SU-DHL-6 (cell line): ENCODE measurements around the gene IRF9.

Experiments used
- H2AFZ ChIP-seq: fragments of 200-600 bp; sonication (generic); 2 replicates; pipeline ENCODE4 v1.6.1; 2014; ENCODE audit warnings: low read depth, mild to moderate bottlenecking, moderate library complexity, mixed read lengths, antibody characterized with exemption, low read length; ENCODE audit not compliant: severe bottlenecking
- H3F3A ChIP-seq: fragments of 200-600 bp; shearing (Covaris generic); 2 replicates; pipeline ENCODE4 v1.6.0; 2016; ENCODE audit warnings: antibody characterized with exemption, mild to moderate bottlenecking; ENCODE audit not compliant: insufficient read depth
- H3K27ac ChIP-seq: fragments of 200-600 bp; sonication (generic); 2 replicates; pipeline ENCODE4 v1.5.1; 2016; ENCODE audit warnings: low read depth, mild to moderate bottlenecking, low read length, moderate library complexity, mixed read lengths
- H3K27me3 ChIP-seq: fragments of 200-600 bp; sonication (generic), shearing (Covaris generic); 2 replicates; pipeline ENCODE4 v1.6.0; 2014; ENCODE audit warnings: mild to moderate bottlenecking, low read length
- H3K36me3 ChIP-seq: fragments of 200-600 bp; sonication (generic); 2 replicates; pipeline ENCODE4 v1.6.1; 2014; ENCODE audit warnings: mild to moderate bottlenecking, low read length, mixed read lengths
- H3K4me2 ChIP-seq: fragments of 300-600, 200-600 bp; shearing (Covaris generic), sonication (generic); 2 replicates; pipeline ENCODE4 v1.6.0; 2014; ENCODE audit warnings: low read length, low read depth, mild to moderate bottlenecking; ENCODE audit not compliant: poor library complexity, severe bottlenecking
- H3K4me3 ChIP-seq: fragments of 200-600 bp; sonication (generic); 2 replicates; pipeline ENCODE4 v1.5.1; 2014; ENCODE audit warnings: antibody characterized with exemption, low read length, mild to moderate bottlenecking, mixed read lengths; ENCODE audit not compliant: insufficient read depth, poor library complexity, severe bottlenecking
- H3K79me2 ChIP-seq: fragments of 200-600 bp; sonication (generic); 2 replicates; pipeline ENCODE4 v1.6.1; 2014; ENCODE audit warnings: mild to moderate bottlenecking, low read length, moderate library complexity; ENCODE audit not compliant: insufficient read depth
- H3K9ac ChIP-seq: fragments of 200-600 bp; sonication (generic); 2 replicates; pipeline ENCODE4 v1.7.0; 2014; ENCODE audit warnings: mild to moderate bottlenecking, low read length
- H3K9me2 ChIP-seq: fragments of 200-600 bp; sonication (generic); replicated peaks from 2 replicates; pipeline ENCODE4 v1.6.1; 2014; ENCODE audit warnings: low read length; ENCODE audit not compliant: insufficient read depth
- H3K9me3 ChIP-seq: fragments of 200-600 bp; sonication (generic); 2 replicates; pipeline ENCODE4 v1.6.1; 2014; ENCODE audit warnings: low read length, mixed read lengths; ENCODE audit not compliant: insufficient read depth
- H4K20me1 ChIP-seq: fragments of 200-600 bp; sonication (generic); 2 replicates; pipeline ENCODE4 v1.6.1; 2014; ENCODE audit warnings: low read depth, mild to moderate bottlenecking, antibody characterized with exemption, low read length, moderate library complexity, mixed read lengths
- CTCF ChIP-seq: fragments of 200-600 bp; sonication (generic); IDR thresholded peaks from one replicate; pipeline ENCODE4 v1.5.1; 2017; ENCODE audit warnings: antibody characterized with exemption, mild to moderate bottlenecking, low read length, moderate library complexity; ENCODE audit not compliant: insufficient read depth, poor library complexity, severe bottlenecking
- EZH2phosphoT487 ChIP-seq: fragments of 200-600 bp; sonication (generic), shearing (Covaris generic); conservative IDR thresholded peaks from 2 replicates; pipeline ENCODE4 v1.6.1; 2018; ENCODE audit warnings: mild to moderate bottlenecking, antibody characterized with exemption, low read length, moderate library complexity, mixed read lengths

The IRF9 gene

DNA sequence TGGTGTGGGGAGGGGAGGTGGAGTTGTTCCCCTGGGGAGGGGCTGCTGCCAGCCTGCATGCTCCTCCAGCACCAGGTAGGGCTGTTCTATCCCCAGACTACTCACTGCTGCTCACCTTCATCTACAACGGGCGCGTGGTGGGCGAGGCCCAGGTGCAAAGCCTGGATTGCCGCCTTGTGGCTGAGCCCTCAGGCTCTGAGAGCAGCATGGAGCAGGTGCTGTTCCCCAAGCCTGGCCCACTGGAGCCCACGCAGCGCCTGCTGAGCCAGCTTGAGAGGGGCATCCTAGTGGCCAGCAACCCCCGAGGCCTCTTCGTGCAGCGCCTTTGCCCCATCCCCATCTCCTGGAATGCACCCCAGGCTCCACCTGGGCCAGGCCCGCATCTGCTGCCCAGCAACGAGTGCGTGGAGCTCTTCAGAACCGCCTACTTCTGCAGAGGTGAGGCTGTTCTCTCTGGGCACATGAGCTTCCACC, 3.5 kb downstream of the IRF9 start:
- Histone ChIP-seq H2AFZ (no peak overlapping the region), H3K27ac (no peak overlapping the region), H3K9ac (no peak overlapping the region), H3K9me2 (no peaks in the 10 kb centered on the region), H3K4me2 (no peak overlapping the region), H3K4me3 (no peak overlapping the region), H3K9me3 (no peaks in the 10 kb centered on the region), H3K79me2 (peaks cover 10% of the 10 kb centered on the region; the same call in 1 of the 2 replicates), H4K20me1 (no peaks in the 10 kb centered on the region), H3K36me3 (no peaks in the 10 kb centered on the region), H3F3A (0 out of 2 replicates have a peak, but pooled peaks cover 3% of the 10 kb centered on the region), H3K27me3 (no peaks in the 10 kb centered on the region)
- no peak for TF ChIP-seq EZH2phosphoT487
- TF ChIP-seq CTCF, result no peak

DNA sequence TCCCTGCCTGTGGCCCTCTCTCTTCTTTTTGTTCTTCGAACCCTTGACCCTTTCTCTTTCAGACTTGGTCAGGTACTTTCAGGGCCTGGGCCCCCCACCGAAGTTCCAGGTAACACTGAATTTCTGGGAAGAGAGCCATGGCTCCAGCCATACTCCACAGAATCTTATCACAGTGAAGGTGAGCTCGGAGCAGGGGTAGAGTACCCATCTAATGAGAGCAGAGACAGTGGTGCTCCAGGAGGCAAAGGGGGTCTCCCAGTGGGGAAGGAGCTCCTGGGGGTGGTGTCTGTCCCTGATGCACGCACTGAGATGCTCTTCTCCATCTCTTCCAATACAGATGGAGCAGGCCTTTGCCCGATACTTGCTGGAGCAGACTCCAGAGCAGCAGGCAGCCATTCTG, 4.7 kb downstream of the IRF9 start:
- no peak overlapping the region for H2AFZ ChIP-seq
- H3K9ac ChIP-seq, result no peak overlapping the region
- H3K27ac ChIP-seq, result no peak overlapping the region
- H3K4me3 ChIP-seq, result no peak overlapping the region
- no peaks in the 10 kb centered on the region for H4K20me1 ChIP-seq
- H3K27me3 ChIP-seq, result no peaks in the 10 kb centered on the region
- TF ChIP-seq CTCF (no peak), EZH2phosphoT487 (no peak)
- H3F3A ChIP-seq, result 0 out of 2 replicates have a peak, but pooled peaks cover 1% of the 10 kb centered on the region
- H3K9me2 ChIP-seq, result no peaks in the 10 kb centered on the region
- H3K36me3 ChIP-seq, result no peaks in the 10 kb centered on the region
- no peak overlapping the region for H3K4me2 ChIP-seq
- peaks cover 10% of the 10 kb centered on the region; the same call in 1 of the 2 replicates for H3K79me2 ChIP-seq
- H3K9me3 ChIP-seq, result no peaks in the 10 kb centered on the region

DNA sequence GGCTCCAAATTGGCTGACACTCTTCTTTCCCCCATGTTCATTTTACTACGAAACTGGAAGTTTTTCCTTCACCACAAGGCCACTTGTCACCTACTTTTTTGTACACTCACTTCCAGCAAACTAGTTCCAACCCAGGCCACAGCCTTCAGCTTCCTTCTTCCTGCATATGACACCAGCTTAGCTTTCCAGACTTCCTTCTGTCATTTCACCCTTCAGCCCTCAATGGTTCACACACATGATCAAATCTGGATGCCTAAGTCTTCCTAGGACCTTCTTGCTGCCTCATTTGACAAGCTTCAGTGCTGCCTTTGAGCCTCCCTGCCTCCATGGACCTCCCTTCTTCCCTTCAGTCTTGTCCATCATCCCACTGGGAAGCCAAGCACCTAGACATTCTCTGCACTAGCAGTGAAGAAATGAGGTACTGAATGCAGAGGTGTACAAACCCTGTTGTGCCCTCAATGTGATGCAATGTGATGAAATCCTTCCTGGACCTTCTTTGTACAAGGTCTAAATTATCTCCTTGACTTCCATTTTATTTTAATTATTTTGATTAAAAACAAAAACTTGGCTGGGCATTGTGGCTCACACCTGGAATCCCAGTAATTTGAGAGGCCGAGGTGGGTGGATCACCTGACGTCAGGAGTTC, 6.5 kb downstream of the IRF9 start:
- no peaks in the 10 kb centered on the region for H3F3A ChIP-seq
- H3K4me2 ChIP-seq, result no peak overlapping the region
- no peak overlapping the region for H3K9ac ChIP-seq
- no peaks in the 10 kb centered on the region for H4K20me1 ChIP-seq
- H3K9me2 ChIP-seq, result no peaks in the 10 kb centered on the region
- no peaks in the 10 kb centered on the region for H3K36me3 ChIP-seq
- no peak overlapping the region for H2AFZ ChIP-seq
- no peak for TF ChIP-seq EZH2phosphoT487
- TF ChIP-seq CTCF, result no peak
- H3K79me2 ChIP-seq, result no peaks in the 10 kb centered on the region
- H3K9me3 ChIP-seq, result no peaks in the 10 kb centered on the region
- H3K27ac ChIP-seq, result no peak overlapping the region
- no peaks in the 10 kb centered on the region for H3K27me3 ChIP-seq
- no peak overlapping the region for H3K4me3 ChIP-seq
